Coronary artery (tissue), 2 donors: ENCODE results near the gene LRRC56.
A peak's percentile ranks its signal among the peaks of the same experiment; 100 is the strongest.

Experiments
- DNase-seq: peaks from one replicate; pipeline ENCODE4 v3.0.0-alpha.2; 2017; ENCODE audit warnings: low spot score
- H3K27ac ChIP-seq, 2 donors: fragments of 200-600 bp; sonication (generic); one replicate each; pipeline ENCODE4 v1.5.1; 2016 to 2019
- H3K4me3 ChIP-seq: fragments of 200-600 bp; sonication (generic); 2 replicates; pipeline ENCODE4 v1.5.1; 2016; ENCODE audit warnings: mild to moderate bottlenecking, moderate library complexity
- CTCF ChIP-seq: fragments of 200-600 bp; sonication (generic); IDR thresholded peaks from one replicate; pipeline ENCODE4 v1.5.1; 2019; ENCODE audit warnings: antibody characterized with exemption

Gene LRRC56

DNA sequence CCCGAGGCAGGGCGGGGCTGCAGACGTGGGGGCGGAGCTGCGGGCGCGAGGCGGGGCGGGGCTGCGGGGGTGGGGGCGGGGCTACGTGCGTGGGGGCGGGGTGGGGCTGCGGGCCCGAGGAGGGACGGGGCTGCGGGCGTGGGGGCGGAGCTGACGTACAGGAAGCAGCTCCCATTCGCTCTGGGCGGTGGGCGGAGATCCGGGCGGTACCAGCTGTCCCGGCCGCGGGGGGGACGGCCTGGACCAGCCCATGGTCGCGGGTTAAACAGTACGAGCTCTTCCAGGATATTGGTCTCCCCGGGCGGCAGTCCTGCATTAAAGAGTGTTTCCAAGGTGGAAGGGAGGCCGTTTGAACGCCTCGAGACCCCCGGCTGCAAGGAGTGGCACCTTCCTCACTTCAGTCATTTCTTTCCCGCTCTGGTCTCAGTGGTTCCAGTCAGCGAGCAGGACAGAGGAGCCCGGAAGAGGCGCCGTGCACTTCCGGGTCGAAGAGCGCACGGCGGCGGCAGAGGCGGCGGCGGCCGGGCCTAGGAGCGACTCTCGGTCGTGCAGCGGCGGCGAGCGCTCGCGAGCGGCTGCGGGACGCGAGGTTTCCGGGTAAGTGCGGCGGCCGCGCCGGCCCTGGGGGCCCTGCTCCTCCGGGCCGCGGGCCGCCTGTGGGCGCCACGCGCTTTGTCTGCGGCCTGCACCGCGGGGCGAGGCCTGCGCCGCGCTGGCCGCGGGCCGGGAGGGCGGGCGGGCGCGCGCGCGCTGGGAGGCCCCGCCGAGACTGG, 38.9 kb downstream of the LRRC56 start, which contains the start of gene PHRF1:
Gene PHRF1, plus strand, starts transcription at position 475 of the 773 bp plus-strand sequence. CDS start 5,043 bp downstream, outside the sequence.
- peak; percentile 97 for DNase-seq
- Histone ChIP-seq H3K27ac (peak within 1 kb of the TSS; percentile 57 to 93), H3K4me3 (peak within 1 kb of the TSS; percentile 85)
- no peak for TF ChIP-seq CTCF

DNA sequence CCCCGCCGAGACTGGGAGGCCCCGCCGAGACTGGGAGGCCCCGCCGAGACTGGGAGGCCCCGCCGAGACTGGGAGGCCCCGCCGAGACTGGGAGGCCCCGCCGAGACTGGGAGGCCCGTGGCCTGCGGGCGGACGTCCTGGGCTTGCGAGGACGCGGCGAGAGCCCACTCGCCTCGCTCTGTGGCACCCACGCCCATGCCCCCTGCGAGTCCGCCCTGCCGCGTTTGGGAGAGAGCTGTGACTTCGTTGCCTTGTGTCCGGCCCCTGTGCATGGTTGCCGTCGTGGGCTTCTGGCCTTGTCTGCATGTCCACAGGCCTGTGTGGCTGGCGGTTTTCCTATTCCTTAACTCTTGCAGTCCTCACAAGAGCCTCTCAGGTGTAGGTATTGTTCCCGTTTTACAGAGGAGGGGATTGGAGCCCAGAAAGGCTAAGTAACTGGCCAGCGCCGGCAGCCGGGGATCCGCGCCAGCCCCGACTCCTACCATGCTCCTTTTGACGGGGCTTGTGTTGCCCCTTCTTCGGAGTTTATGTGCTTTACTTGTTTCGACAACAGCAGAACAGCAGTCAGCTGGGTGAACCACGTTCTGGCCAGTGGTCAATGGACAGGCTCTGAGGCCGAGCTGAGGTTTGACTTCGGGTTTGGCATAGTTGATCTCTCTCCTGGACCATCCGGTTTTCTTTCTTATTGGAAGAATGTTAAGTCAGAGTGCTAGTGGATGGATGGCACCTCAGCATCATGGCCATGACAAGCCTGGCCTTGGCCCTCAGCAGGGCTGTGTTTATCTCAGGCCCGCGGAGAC, 39.7 kb downstream of the LRRC56 start:
- TF ChIP-seq CTCF: no peak
- Histone ChIP-seq H3K4me3 (peak overlapping the region; percentile 85), H3K27ac (peak overlapping the region; percentile 36 to 93)
- no peak for DNase-seq

GRCh38 chr11:577611-577894, 40.2 kb downstream of the LRRC56 start:
- H3K4me3 ChIP-seq: peak overlapping the region; percentile 85
- DNase-seq: no peak
- TF ChIP-seq CTCF: no peak
- no peak overlapping the region for H3K27ac ChIP-seq

GRCh38 chr11:578276-579035, 41.1 kb downstream of the LRRC56 start:
- TF ChIP-seq CTCF: no peak

DNA sequence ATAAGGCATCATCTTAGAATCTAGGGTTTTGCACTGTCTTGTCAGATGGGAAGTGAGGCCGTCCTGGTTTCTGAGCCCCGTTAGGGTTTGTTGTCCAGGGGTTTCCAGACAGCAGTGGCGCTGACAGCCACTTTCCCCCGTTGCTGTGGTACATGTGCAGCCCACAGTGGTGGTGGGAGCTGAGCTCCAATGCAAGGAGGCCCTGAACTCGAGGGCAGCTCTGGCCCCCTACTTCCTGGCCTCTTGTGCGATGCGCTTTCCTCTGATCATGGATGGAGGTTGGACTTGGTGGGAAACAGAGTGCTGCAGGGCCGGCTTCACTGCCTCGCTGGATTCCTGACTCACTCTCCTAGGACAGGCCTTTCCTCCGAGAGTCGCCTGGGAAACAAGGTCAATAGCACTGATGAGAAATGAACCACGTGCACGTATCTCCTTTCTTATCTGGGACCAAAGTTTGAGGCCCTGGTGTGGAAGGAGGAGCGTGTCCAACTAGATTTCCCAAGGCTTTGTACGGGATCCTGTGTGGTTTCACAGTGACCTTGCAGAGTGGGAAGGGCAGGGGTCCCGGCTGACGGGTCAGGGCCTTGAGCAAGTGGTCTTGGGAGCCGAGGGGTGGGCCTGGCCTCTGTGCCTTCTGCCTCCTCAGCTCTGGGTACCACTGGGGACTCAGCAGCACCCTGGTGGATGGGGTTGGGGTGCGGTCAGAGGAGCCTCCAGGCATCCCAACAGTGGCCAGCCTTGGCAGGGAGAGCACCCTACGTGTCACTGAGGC, 42.7 kb downstream of the LRRC56 start:
- H3K4me3 ChIP-seq: no peak overlapping the region
- no peak for DNase-seq
- TF ChIP-seq CTCF: no peak
- H3K27ac ChIP-seq: no peak overlapping the region

More at GRCh38 chr11:578276-579035, 41.1 kb downstream of the LRRC56 start:
- Histone ChIP-seq H3K4me3 (peak overlapping the region; percentile 85), H3K27ac (no peak overlapping the region)
- DNase-seq: no peak

DNA sequence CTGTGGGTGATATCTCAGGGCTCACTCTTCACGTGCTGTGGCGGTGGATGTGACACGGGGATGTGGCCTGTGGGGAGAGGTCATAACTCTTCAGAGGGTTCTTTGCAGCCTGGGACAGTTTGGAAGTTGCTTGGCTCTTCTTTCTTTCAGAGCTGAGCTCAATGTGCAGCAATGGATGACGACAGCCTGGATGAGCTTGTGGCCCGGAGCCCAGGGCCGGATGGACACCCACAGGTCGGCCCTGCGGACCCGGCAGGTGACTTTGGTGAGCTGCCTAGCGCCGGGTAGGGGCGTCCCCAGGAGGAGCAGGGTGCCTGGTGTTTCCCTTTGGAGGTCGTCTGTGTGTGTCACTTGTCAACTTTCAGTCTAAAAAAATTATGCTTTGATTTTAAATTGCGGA, 44.0 kb downstream of the LRRC56 start:
- DNase-seq: no peak
- no peak for TF ChIP-seq CTCF
- H3K27ac ChIP-seq: no peak overlapping the region
- H3K4me3 ChIP-seq: no peak overlapping the region
